Activated CD8-positive, alpha-beta T cell treated with anti-CD3 and anti-CD28 coated beads for 36 hours (primary cell): ENCODE results near the gene C2CD5. TPM values are rescaled to one million over a fixed set of nuclear protein-coding genes. Genes with fewer than 3 reads are reported as not detected.
"Not testable (repeated sequence)": the region's sequence is repeated elsewhere in the genome, so short reads cannot be mapped to it uniquely, and the experiment has no call there.

Source experiments
- ATAC-seq: fragments of 200-7000 bp; cut with Tn5 transposase; one replicate; pipeline ENCODE4 v1.10.0; 2021; ENCODE audit warnings: mild to moderate bottlenecking, moderate library complexity
- CTCF ChIA-PET: fragments of 350-600 bp; sonication (Branson Sonifier 250); formaldehyde crosslinking; loops from one replicate; lab custom pipeline; 2021; ENCODE audit warnings: antibody characterized with exemption; lab: Charles Lee
- POLR2A ChIA-PET: fragments of 350-600 bp; sonication (Branson Sonifier 250); formaldehyde crosslinking; loops from one replicate; lab custom pipeline; 2021; ENCODE audit warnings: antibody characterized with exemption; lab: Charles Lee
- DNase-seq: peaks from one replicate; pipeline ENCODE4 v3.0.0-alpha.2; 2020
- H3K27ac Mint-ChIP-seq: one replicate; pipeline ENCODE4 v1.8.0; 2021; ENCODE audit warnings: mild to moderate bottlenecking, mixed read lengths
- H3K27me3 Mint-ChIP-seq: one replicate; pipeline ENCODE4 v1.8.0; 2021; ENCODE audit warnings: mixed read lengths
- H3K36me3 Mint-ChIP-seq: one replicate; pipeline ENCODE4 v1.8.0; 2021; ENCODE audit warnings: low read depth, mixed read lengths
- H3K4me1 Mint-ChIP-seq: one replicate; pipeline ENCODE4 v1.8.0; 2021; ENCODE audit warnings: low read depth, mixed read lengths
- H3K4me3 Mint-ChIP-seq: one replicate; pipeline ENCODE4 v1.8.0; 2021; ENCODE audit warnings: mild to moderate bottlenecking, moderate library complexity, mixed read lengths
- H3K9me3 Mint-ChIP-seq: one replicate; pipeline ENCODE4 v1.8.0; 2021; ENCODE audit warnings: mixed read lengths
- intact Hi-C: fragments of 100-400 bp; cut with micrococcal nuclease; formaldehyde crosslinking; loops from one replicate; pipeline ENCODE4 v1.10.0; 2022
- total RNA-seq, 2 experiments: library from RNA; stranded (reverse); gene quantifications; one replicate each; pipeline ENCODE4 v1.2.3, GENCODE V29; 2021
- TF ChIP-seq, protein P1 (sequence below): fragments of 200-600 bp; IDR thresholded peaks from one replicate; pipeline ENCODE4 v1.8.0; 2022; ENCODE audit warnings: antibody characterized with exemption, mild to moderate bottlenecking

Gene C2CD5
- total RNA-seq, 2 experiments from 2014 or later = 32.4 to 34.1 TPM

DNA sequence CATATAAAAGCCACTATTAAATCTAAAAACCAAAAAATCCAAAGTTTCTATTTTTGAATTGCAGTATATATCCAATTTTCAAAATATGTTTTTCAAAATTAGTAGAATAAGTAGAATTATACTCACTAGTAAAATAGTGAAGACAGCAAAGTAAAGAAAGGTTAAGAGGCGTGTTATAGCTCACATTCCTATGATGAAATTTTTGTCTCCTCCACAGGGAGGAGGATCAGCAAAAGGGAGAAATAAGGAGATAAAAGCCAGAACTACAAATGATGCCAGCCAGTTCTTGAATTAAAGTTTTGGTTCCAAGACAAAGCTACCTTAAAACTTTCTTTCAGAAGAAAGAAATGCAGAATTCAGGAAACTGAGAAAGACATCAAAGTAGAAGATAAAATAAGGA lies 50.0 kb downstream of the C2CD5 start:
- DNase-seq (no peak), ATAC-seq (no peak)
- Mint-ChIP-seq H3K27ac (no peak overlapping the region), H3K4me3 (no peak overlapping the region), H3K4me1 (no peaks in the 10 kb centered on the region), H3K27me3 (no peaks in the 10 kb centered on the region), H3K36me3 (peaks cover 12% of the 10 kb centered on the region), H3K9me3 (no peaks in the 10 kb centered on the region)
- TF ChIP-seq, protein P1, sequence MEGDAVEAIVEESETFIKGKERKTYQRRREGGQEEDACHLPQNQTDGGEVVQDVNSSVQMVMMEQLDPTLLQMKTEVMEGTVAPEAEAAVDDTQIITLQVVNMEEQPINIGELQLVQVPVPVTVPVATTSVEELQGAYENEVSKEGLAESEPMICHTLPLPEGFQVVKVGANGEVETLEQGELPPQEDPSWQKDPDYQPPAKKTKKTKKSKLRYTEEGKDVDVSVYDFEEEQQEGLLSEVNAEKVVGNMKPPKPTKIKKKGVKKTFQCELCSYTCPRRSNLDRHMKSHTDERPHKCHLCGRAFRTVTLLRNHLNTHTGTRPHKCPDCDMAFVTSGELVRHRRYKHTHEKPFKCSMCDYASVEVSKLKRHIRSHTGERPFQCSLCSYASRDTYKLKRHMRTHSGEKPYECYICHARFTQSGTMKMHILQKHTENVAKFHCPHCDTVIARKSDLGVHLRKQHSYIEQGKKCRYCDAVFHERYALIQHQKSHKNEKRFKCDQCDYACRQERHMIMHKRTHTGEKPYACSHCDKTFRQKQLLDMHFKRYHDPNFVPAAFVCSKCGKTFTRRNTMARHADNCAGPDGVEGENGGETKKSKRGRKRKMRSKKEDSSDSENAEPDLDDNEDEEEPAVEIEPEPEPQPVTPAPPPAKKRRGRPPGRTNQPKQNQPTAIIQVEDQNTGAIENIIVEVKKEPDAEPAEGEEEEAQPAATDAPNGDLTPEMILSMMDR = no peak
- CTCF ChIA-PET = interaction anchor here (1.0 kb wide), 1 partner anchor 33 kb away, joined by 3 read pairs; no protein-coding TSS in a partner anchor
- intact Hi-C loops = no loop called here
- POLR2A ChIA-PET = no interaction called here

GRCh38 chr12:22491034-22491433 lies 53.3 kb downstream of the C2CD5 start:
- POLR2A ChIA-PET = no interaction called here
- Mint-ChIP-seq H3K4me1 (no peaks in the 10 kb centered on the region), H3K27ac (no peak overlapping the region), H3K4me3 (no peak overlapping the region), H3K36me3 (peaks cover 23% of the 10 kb centered on the region), H3K27me3 (no peaks in the 10 kb centered on the region), H3K9me3 (no peaks in the 10 kb centered on the region)
- intact Hi-C loops = no loop called here
- no peak for DNase-seq
- CTCF ChIA-PET = no interaction called here
- no peak for ATAC-seq
- TF ChIP-seq, protein P1 = no peak

DNA sequence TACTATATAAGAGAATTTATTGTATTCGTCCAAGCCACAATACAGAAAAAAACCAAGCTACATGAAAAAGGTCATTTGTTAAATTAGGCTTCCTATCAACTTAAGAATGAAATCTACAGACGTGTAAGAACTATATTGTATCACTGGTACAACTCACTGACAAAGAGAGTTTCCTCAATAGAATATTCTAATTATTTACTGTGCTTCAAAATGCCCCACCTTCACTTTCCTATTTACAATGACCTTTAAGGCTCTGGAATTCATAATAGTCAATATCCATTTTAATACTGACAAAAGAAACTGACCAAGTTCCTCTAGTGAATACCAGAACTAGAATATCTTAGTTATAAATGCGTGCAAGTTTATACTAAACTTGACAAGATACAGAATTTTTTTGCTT lies 55.9 kb downstream of the C2CD5 start:
- H3K27me3 Mint-ChIP-seq = no peaks in the 10 kb centered on the region
- CTCF ChIA-PET = no interaction called here
- no peak for ATAC-seq
- H3K4me1 Mint-ChIP-seq = no peaks in the 10 kb centered on the region
- TF ChIP-seq, protein P1 = no peak
- H3K9me3 Mint-ChIP-seq = no peaks in the 10 kb centered on the region
- no peak overlapping the region for H3K4me3 Mint-ChIP-seq
- intact Hi-C loops = no loop called here
- H3K36me3 Mint-ChIP-seq = peaks cover 29% of the 10 kb centered on the region
- POLR2A ChIA-PET = no interaction called here
- no peak overlapping the region for H3K27ac Mint-ChIP-seq
- DNase-seq = no peak

DNA sequence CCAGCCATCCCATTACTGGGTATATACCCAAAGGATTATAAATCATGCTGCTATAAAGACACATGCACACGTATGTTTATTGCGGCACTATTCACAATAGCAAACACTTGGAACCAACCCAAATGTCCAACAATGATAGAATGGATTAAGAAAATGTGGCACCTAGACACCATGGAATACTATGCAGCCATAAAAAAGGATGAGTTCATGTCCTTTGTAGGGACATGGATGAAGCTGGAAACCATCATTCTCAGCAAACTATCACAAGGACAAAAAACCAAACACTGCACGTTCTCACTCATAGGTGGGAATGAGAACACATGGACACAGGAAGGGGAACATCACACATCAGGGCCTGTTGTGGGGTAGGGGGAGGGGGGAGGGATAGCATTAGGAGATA lies 56.7 kb downstream of the C2CD5 start:
- DNase-seq, ATAC-seq, H3K4me1 Mint-ChIP-seq, intact Hi-C loops, H3K27me3 Mint-ChIP-seq, H3K4me3 Mint-ChIP-seq, CTCF ChIA-PET, POLR2A ChIA-PET, H3K27ac Mint-ChIP-seq, H3K9me3 Mint-ChIP-seq: not testable (repeated sequence)
- peaks cover 26% of the 10 kb centered on the region for H3K36me3 Mint-ChIP-seq

DNA sequence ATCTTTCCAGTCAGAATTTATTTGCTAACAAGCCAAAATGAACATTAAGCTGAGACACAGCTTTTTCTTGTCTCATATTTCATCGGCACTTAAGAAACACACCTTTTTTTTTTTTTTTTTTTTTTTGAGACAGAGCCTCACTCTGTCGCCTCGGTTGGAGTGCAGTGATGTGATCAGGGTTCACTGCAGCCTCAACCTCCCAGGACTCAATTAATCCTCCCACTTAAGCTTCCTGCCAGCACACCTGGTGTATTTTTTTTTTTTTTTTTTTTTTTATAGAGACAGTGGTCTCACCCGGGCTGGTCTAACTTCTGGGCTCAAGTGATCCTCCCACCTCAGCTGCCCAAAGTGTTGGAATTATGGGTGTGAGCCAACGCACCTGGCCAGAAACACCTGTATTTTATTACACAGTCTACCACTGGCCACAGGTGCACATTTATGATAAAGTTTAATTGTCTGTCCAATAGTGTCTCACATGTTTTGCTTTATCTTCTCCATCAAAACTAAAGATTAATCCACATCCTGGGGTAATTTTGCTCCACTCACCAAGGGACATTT lies 62.7 kb downstream of the C2CD5 start:
- Mint-ChIP-seq H3K4me3 (no peak overlapping the region), H3K27me3 (no peaks in the 10 kb centered on the region), H3K27ac (no peak overlapping the region), H3K4me1 (peaks cover 16% of the 10 kb centered on the region), H3K9me3 (no peaks in the 10 kb centered on the region), H3K36me3 (peaks cover 24% of the 10 kb centered on the region)
- ChIA-PET CTCF (interaction anchor here (0.7 kb wide), 1 partner anchor 22 kb away, joined by 3 read pairs; no protein-coding TSS in a partner anchor), POLR2A (no interaction called here)
- no peak for ATAC-seq
- DNase-seq = no peak
- intact Hi-C loops = no loop called here
- TF ChIP-seq, protein P1 = no peak

DNA sequence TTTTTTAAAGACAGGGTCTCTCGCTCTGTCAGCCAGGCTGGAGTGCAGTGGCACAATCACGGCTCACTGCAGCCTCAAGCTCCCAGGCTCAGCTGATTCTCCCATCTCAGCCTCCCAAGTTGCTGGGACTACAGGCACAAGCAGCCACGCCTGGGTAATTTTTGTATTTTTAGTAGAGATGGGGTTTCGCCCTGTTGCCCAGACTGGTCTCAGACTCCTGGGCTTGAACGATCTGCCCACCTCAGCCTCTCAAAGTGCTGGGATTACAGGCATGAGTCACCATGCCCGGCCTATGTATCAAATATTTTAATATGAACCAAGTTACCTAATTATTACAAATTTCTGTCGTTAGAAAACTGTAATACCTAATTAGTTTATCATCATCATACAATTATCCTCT lies 63.5 kb downstream of the C2CD5 start:
- CTCF ChIA-PET = interaction anchor here (1.0 kb wide), 1 partner anchor 19 kb away, joined by 3 read pairs; no protein-coding TSS in a partner anchor
- H3K9me3 Mint-ChIP-seq, H3K27me3 Mint-ChIP-seq, intact Hi-C loops, DNase-seq, H3K4me3 Mint-ChIP-seq, H3K27ac Mint-ChIP-seq, POLR2A ChIA-PET, ATAC-seq: not testable (repeated sequence)
- Mint-ChIP-seq H3K36me3 (peaks cover 24% of the 10 kb centered on the region), H3K4me1 (peaks cover 16% of the 10 kb centered on the region)
